Prostate gland (tissue), 2 donors: ENCODE results near the gene CCSAP. TPM values are rescaled to one million over a fixed set of nuclear protein-coding genes. Genes with fewer than 3 reads are reported as not detected.

Experiments used
- DNase-seq: peaks from one replicate; pipeline ENCODE4 v3.0.0-alpha.2; 2019; ENCODE audit warnings: low spot score
- H3K27ac ChIP-seq, 2 donors: fragments of 200-600 bp; sonication (generic); 2 replicates each; pipeline ENCODE4 v1.5.1; 2017 to 2019
- H3K27me3 ChIP-seq: fragments of 200-600 bp; sonication (generic); replicated peaks from 2 replicates; pipeline ENCODE4 v1.5.1; 2019; ENCODE audit not compliant: insufficient read depth
- H3K36me3 ChIP-seq, 2 donors: fragments of 200-600 bp; sonication (generic); 1 replicate in 1 of 2; 2 replicates in 1 of 2; pipeline versions ENCODE4 v1.5.1 to v1.8.1; 2017 to 2019
- H3K4me1 ChIP-seq: fragments of 200-600 bp; sonication (generic); replicated peaks from 2 replicates; pipeline ENCODE4 v1.5.1; 2019
- H3K4me3 ChIP-seq, 2 donors: fragments of 200-600 bp; sonication (generic); 2 replicates each; pipeline ENCODE4 v1.5.1; 2017 to 2019
- H3K9me3 ChIP-seq: fragments of 200-600 bp; sonication (generic); 2 replicates; pipeline ENCODE4 v1.5.1; 2017
- CTCF ChIP-seq, 4 experiments: fragments of 200-600 bp in 2 of 4; fragments of 450-650 bp in 2 of 4; sonication (generic) in 2 of 4; IDR thresholded peaks; 1 replicate in 3 of 4; 2 replicates in 1 of 4; pipeline ENCODE4 v1.5.1; 2016 to 2019; ENCODE audit warnings: antibody characterized with exemption in 4 of 4, mild to moderate bottlenecking in 2 of 4, moderate library complexity in 2 of 4
- POLR2A ChIP-seq: fragments of 450-650 bp; IDR thresholded peaks from one replicate; pipeline ENCODE4 v1.6.1; 2016; ENCODE audit warnings: antibody characterized with exemption, mild to moderate bottlenecking
- POLR2AphosphoS5 ChIP-seq: sonication (generic); formaldehyde crosslinking; IDR thresholded peaks from one replicate; pipeline ENCODE4 v1.6.1; 2017; ENCODE audit warnings: antibody characterized with exemption
- WGBS: methylation state at CpG from one replicate; pipeline ENCODE4 v1.1.5; 2018; 5-methylcytosine and 5-hydroxymethylcytosine counted together
- intact Hi-C: fragments of 100-400 bp; cut with DNase I; formaldehyde crosslinking; loops from one replicate; pipeline ENCODE4 v1.14.2; 2022
- total RNA-seq, 2 donors: library from RNA; depleted of rRNA; stranded (reverse); fragments of >200 nt; gene quantifications; one replicate each; pipeline ENCODE4 v1.1.0, GENCODE V29; 2016

CCSAP gene
- total RNA-seq, 2 donors from 2014 or later: 5.5 to 6.4 TPM

- intact Hi-C loops: no loop called here
- Histone ChIP-seq H3K4me1 (no peaks in the 10 kb centered on the region), H3K27ac (no peak overlapping the region), H3K27me3 (no peaks in the 10 kb centered on the region), H3K9me3 (no peaks in the 10 kb centered on the region), H3K4me3 (no peak overlapping the region), H3K36me3 (no peaks in the 10 kb centered on the region)
- TF ChIP-seq CTCF (IDR thresholded peaks at IDR 0.05): no peak
- no peak for TF ChIP-seq POLR2A
- TF ChIP-seq POLR2AphosphoS5: no peak
- WGBS: 50% methylated on average over 2 of the region's 2 CpGs
- no peak for DNase-seq
Measured at GRCh38 chr1:229368347-229368746, 25.5 kb upstream of the CCSAP start.

- intact Hi-C loops: no loop called here
- DNase-seq: no peak
- Histone ChIP-seq H3K27me3 (no peaks in the 10 kb centered on the region), H3K4me3 (no peak overlapping the region), H3K27ac (no peak overlapping the region), H3K9me3 (no peaks in the 10 kb centered on the region), H3K4me1 (no peaks in the 10 kb centered on the region), H3K36me3 (no peaks in the 10 kb centered on the region)
- 59% methylated on average over 2 of the region's 2 CpGs for WGBS
- TF ChIP-seq POLR2A (no peak), POLR2AphosphoS5 (no peak), CTCF (IDR thresholded peaks at IDR 0.05) (no peak)
Measured at GRCh38 chr1:229365569-229365968, 22.7 kb upstream of the CCSAP start.

GRCh38 chr1:229364207-229365065 is 21.6 kb upstream of the CCSAP start:
- DNase-seq: no peak
- Histone ChIP-seq H3K9me3 (no peaks in the 10 kb centered on the region), H3K4me3 (no peak overlapping the region), H3K4me1 (no peaks in the 10 kb centered on the region), H3K36me3 (no peaks in the 10 kb centered on the region), H3K27me3 (no peaks in the 10 kb centered on the region), H3K27ac (no peak overlapping the region)
- no peak for TF ChIP-seq POLR2AphosphoS5
- no peak for TF ChIP-seq POLR2A
- TF ChIP-seq CTCF (IDR thresholded peaks at IDR 0.05): no peak
- intact Hi-C loops: no loop called here
- 59% methylated on average over 12 of the region's 12 CpGs for WGBS

GRCh38 chr1:229363723-229364122 is 20.9 kb upstream of the CCSAP start:
- no peak for DNase-seq
- Histone ChIP-seq H3K4me1 (no peaks in the 10 kb centered on the region), H3K4me3 (no peak overlapping the region), H3K27me3 (no peaks in the 10 kb centered on the region), H3K27ac (no peak overlapping the region), H3K9me3 (no peaks in the 10 kb centered on the region), H3K36me3 (no peaks in the 10 kb centered on the region)
- TF ChIP-seq POLR2AphosphoS5 (no peak), CTCF (IDR thresholded peaks at IDR 0.05) (no peak), POLR2A (no peak)
- intact Hi-C loops: no loop called here
- 83% methylated on average over 6 of the region's 6 CpGs for WGBS

- H3K36me3 ChIP-seq: no peaks in the 10 kb centered on the region
- intact Hi-C loops: no loop called here
- no peak overlapping the region for H3K27ac ChIP-seq
- no peak for DNase-seq
- H3K9me3 ChIP-seq: no peaks in the 10 kb centered on the region
- H3K4me3 ChIP-seq: no peak overlapping the region
- no peaks in the 10 kb centered on the region for H3K27me3 ChIP-seq
- H3K4me1 ChIP-seq: no peaks in the 10 kb centered on the region
- WGBS: 69% methylated on average over 4 of the region's 4 CpGs
- no peak for TF ChIP-seq POLR2AphosphoS5
- TF ChIP-seq POLR2A: no peak
- no peak for TF ChIP-seq CTCF (IDR thresholded peaks at IDR 0.05)
Measured at GRCh38 chr1:229360420-229360819, 17.6 kb upstream of the CCSAP start.
